DND-41 (cell line): ENCODE results near the gene CCDC192.

ENCODE experiments used
- EZH2 ChIP-seq: IDR thresholded peaks from 3 replicates; pipeline ENCODE4 v1.6.1; 2012; ENCODE audit warnings: borderline replicate concordance, low read depth, mild to moderate bottlenecking, moderate library complexity, low read length, inconsistent platforms; ENCODE audit not compliant: severe bottlenecking
- TF ChIP-seq, protein P1 (sequence below): IDR thresholded peaks from 2 replicates; pipeline ENCODE4 v1.5.1; 2012; ENCODE audit warnings: borderline replicate concordance, low read length, moderate library complexity, mild to moderate bottlenecking; ENCODE audit not compliant: poor library complexity, severe bottlenecking; ENCODE audit errors: extremely low read depth

DNA sequence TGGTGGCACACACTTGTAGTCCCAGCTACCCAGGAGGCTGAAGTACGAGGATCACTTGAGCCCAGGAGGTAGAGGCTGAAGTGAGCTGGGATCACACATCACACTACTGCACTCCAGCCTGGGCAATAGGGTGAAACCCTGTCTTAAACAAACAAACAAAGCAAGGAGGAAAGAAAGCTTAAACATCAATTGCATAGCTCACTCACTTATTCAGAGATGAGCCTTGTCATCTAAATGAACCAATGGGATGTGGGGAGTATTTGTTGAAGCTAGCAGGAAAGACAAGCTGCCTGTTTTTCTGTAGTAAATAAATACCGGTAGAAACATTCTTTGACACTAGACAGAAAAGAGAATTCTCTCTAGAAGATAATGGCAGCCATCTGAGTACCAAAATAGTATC, 219.4 kb downstream of the CCDC192 start:
- TF ChIP-seq, protein P1, sequence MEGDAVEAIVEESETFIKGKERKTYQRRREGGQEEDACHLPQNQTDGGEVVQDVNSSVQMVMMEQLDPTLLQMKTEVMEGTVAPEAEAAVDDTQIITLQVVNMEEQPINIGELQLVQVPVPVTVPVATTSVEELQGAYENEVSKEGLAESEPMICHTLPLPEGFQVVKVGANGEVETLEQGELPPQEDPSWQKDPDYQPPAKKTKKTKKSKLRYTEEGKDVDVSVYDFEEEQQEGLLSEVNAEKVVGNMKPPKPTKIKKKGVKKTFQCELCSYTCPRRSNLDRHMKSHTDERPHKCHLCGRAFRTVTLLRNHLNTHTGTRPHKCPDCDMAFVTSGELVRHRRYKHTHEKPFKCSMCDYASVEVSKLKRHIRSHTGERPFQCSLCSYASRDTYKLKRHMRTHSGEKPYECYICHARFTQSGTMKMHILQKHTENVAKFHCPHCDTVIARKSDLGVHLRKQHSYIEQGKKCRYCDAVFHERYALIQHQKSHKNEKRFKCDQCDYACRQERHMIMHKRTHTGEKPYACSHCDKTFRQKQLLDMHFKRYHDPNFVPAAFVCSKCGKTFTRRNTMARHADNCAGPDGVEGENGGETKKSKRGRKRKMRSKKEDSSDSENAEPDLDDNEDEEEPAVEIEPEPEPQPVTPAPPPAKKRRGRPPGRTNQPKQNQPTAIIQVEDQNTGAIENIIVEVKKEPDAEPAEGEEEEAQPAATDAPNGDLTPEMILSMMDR, result no peak
- TF ChIP-seq EZH2, result no peak
